ENCODE measurements around the gene ADSS2.

DNA sequence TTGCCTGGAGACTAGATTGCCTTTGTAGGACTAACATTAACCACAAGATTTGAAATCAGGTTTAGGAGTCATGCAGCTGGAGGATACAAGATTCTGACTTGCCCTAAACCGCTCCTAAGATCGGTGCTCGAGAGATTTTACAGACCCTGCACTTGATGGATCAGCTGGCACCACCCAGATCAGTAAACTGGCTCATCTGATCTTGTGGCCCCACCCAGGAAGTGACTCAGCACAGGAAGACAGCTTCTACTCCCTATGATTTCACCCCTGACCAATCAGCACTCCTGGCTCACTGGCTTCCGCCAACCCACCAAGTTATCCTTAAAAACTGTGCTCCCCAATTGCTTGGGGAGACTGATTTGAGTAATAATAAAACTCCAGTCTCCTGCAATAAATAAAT, 8.5 kb upstream of the ADSS2 start:
- TF ChIP-seq, protein P1, sequence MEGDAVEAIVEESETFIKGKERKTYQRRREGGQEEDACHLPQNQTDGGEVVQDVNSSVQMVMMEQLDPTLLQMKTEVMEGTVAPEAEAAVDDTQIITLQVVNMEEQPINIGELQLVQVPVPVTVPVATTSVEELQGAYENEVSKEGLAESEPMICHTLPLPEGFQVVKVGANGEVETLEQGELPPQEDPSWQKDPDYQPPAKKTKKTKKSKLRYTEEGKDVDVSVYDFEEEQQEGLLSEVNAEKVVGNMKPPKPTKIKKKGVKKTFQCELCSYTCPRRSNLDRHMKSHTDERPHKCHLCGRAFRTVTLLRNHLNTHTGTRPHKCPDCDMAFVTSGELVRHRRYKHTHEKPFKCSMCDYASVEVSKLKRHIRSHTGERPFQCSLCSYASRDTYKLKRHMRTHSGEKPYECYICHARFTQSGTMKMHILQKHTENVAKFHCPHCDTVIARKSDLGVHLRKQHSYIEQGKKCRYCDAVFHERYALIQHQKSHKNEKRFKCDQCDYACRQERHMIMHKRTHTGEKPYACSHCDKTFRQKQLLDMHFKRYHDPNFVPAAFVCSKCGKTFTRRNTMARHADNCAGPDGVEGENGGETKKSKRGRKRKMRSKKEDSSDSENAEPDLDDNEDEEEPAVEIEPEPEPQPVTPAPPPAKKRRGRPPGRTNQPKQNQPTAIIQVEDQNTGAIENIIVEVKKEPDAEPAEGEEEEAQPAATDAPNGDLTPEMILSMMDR (conservative IDR thresholded peaks at IDR 0.05; ENCODE audit: low read depth in 2 of 2) = no peak
- TF ChIP-seq ZNF114 (CRISPR knock-in tag; IDR thresholded peaks at IDR 0.05) (no peak), POLR2AphosphoS5 (IDR thresholded peaks at IDR 0.05; ENCODE audit: low read depth) (no peak), STAT1 (IDR thresholded peaks at IDR 0.05; ENCODE audit: unreplicated experiment) (no peak), CREB1 (CRISPR knock-in tag; IDR thresholded peaks at IDR 0.05; ENCODE audit: low read depth) (no peak), EZH2phosphoT487 (IDR thresholded peaks at IDR 0.05; ENCODE audit: unreplicated experiment) (no peak)
- TF ChIP-seq, protein P2, sequence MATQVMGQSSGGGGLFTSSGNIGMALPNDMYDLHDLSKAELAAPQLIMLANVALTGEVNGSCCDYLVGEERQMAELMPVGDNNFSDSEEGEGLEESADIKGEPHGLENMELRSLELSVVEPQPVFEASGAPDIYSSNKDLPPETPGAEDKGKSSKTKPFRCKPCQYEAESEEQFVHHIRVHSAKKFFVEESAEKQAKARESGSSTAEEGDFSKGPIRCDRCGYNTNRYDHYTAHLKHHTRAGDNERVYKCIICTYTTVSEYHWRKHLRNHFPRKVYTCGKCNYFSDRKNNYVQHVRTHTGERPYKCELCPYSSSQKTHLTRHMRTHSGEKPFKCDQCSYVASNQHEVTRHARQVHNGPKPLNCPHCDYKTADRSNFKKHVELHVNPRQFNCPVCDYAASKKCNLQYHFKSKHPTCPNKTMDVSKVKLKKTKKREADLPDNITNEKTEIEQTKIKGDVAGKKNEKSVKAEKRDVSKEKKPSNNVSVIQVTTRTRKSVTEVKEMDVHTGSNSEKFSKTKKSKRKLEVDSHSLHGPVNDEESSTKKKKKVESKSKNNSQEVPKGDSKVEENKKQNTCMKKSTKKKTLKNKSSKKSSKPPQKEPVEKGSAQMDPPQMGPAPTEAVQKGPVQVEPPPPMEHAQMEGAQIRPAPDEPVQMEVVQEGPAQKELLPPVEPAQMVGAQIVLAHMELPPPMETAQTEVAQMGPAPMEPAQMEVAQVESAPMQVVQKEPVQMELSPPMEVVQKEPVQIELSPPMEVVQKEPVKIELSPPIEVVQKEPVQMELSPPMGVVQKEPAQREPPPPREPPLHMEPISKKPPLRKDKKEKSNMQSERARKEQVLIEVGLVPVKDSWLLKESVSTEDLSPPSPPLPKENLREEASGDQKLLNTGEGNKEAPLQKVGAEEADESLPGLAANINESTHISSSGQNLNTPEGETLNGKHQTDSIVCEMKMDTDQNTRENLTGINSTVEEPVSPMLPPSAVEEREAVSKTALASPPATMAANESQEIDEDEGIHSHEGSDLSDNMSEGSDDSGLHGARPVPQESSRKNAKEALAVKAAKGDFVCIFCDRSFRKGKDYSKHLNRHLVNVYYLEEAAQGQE (IDR thresholded peaks at IDR 0.05; ENCODE audit: unreplicated experiment) = no peak

Measured in GM23338 (cell line).